Activated T-cell treated with anti-CD3 and anti-CD28 coated beads for 1 hour (primary cell): ENCODE results near the gene OAT.

Experiments
- DNase-seq: peaks from one replicate; pipeline ENCODE4 v3.0.0-alpha.2; 2020; ENCODE audit warnings: low read depth

The OAT gene

DNA sequence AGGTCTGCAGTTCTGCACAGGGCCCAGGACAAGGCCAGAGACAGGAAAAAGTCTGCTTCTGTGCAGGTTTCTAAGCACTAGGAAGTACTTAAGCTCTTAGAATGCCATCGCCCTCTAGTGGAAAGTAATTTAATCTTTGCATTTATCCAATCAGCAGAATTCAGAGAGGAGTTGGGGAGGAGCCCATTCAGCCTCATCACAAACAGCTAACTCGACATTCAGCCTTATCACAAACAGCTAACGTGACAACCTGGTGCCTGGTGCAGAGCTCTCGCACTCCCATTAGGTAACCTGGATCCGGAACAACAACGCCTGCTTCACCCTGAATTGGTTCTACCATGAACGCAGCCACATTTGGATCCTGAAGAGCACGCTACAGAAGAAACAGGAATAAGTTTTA lies 15.2 kb downstream of the OAT start:
- DNase-seq, result no peak

DNA sequence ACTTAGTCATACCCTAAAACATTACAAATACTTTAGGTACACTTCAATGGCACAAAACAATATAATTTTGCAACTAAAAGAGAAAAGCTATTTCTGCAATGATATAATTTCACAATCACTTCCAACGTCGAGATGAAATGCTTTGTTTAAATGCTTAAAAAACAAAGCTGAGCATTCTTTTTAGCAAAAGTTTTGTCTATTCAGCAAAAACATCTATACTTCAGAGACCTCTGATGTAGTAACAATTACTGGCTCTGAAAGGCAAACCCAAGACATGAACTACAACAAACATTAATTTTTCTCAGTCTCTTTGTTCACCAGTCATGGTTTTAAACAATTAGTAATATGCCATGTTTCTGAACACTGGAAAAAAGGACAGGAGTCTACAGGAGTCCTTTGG lies 16.4 kb downstream of the OAT start:
- no peak for DNase-seq

- DNase-seq, result no peak
These were observed 17.1 kb downstream of the OAT start for GRCh38 chr10:124401633-124402032.

DNA sequence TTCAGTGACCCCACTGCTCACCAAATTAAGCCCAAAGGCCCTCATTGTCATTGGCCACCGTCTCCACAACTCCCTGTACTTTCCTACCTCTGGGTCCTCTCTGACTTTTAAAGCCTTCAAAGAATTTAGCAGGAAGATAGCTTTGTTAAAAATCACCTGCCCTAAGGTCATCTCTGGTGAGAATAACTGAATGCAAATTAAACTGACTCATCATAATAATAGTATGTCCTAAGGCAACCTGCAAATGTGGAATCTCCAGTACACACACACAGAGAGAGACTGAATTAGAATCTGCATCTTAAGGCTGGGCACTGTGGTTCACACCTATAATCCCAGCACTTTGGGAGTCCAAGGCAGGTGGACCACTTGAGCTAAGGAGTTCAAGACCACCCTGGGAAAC lies 24.1 kb downstream of the OAT start:
- no peak for DNase-seq

DNA sequence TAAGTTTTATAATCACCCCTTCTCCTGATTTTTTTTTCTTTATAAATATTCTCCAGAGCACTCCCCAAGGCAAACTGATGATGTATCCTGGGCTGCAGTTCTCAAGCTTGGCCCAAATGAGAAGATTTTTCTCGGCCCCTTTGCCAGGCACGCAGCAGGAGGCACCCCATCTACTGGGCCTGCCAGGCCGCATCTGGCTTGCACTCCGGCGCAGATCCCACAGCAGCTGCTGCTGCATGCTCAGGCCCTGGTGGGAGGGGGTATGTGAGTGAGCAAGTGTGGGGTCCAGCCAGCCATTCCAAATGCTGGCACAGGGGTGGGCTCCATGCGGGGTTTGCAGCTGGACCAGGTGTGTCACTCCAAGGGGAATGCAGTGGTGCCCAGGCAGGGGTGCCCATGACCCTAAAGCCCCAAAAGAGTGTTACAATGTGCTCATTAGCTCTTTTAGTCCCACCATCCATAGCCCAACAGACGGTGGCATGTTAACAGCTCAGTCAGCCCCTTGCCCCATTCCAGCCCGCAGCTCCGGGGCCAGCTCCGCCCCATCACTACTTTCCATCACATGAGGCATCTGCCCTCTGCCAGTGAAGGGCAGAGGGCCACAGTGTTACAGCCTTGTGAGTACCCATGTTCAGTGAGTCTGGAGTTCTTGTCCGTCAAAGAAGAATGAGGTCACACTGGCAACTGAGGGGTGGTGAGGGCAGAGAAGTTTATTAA lies 25.9 kb downstream of the OAT start:
- no peak for DNase-seq

GRCh38 chr10:124390471-124391187 lies 28.1 kb downstream of the OAT start:
- DNase-seq, result no peak

DNA sequence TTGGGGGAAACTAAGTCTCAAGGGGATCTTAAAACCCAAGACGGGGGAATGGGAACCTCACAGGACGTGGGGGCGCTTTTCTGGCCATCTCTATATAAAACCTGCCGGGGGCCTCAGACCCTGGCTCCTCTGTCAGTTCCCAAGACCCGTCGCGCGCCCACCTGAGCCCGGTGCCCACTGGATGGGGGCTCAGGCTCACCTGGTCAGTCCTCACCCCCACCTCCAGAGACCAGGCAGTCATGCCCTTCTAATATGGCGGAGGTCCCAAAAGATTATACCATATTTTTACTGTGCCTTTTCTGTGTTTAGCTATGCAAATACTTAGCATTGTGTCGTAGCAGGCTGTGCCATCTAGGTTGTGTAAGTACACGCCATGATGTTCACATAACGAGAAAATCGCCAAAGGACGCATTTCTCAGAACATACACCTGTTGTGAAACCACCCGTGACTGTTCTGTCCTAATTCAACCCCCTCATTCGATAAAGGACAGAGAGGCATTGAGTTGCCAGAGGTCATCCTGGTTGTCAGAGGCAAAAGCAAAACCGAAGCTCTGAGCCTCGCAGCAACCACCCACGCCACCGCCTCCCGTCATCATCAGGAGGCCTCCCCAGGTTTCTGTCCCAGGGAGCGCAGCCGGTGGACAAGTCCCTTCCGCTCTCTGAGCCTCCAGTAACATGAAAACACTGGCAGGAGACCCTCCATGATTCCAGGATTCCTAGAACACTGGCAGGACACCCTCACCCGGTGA lies 28.9 kb downstream of the OAT start:
- DNase-seq, result no peak

DNA sequence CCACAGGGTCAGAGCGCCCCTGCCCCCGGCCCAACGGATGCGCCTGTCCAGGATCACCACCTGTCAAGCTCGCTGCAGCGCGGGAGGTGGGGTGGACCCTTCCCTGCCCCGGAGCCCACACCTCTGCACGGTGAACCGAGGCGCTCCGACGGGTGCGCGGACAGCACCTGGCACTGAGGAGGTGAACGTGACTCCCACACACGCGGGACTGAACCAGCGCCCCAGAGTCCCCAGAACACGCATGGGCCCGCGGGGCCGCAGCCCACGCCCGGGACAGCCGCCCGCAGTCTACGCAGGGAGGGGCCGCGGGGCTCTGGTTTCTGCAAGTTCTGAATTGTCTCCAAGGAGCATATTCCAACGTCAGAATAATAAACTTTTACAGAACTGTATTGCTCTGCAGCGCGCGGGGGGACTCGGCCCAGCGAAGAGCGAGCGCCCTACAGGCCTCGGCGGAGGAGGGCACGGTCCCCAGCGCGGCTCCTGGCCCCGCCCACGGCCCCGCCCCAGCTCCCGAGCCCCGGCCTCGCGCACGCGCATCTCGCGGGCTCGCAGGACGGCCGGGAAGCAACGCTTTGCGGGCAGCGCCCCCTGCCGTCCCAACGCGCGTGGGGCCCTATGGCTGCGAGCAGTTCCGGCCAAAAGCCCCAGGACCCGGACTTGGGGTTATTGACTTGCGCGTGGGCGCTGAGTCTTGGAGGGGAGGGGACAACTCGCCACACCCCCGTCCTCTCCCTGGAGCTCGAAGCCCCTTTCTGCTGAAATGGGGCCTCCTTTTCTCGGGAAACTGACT lies 29.7 kb downstream of the OAT start:
- peak; percentile 95 for DNase-seq

GRCh38 chr10:124388476-124388822 lies 30.3 kb downstream of the OAT start:
- DNase-seq, result no peak

DNA sequence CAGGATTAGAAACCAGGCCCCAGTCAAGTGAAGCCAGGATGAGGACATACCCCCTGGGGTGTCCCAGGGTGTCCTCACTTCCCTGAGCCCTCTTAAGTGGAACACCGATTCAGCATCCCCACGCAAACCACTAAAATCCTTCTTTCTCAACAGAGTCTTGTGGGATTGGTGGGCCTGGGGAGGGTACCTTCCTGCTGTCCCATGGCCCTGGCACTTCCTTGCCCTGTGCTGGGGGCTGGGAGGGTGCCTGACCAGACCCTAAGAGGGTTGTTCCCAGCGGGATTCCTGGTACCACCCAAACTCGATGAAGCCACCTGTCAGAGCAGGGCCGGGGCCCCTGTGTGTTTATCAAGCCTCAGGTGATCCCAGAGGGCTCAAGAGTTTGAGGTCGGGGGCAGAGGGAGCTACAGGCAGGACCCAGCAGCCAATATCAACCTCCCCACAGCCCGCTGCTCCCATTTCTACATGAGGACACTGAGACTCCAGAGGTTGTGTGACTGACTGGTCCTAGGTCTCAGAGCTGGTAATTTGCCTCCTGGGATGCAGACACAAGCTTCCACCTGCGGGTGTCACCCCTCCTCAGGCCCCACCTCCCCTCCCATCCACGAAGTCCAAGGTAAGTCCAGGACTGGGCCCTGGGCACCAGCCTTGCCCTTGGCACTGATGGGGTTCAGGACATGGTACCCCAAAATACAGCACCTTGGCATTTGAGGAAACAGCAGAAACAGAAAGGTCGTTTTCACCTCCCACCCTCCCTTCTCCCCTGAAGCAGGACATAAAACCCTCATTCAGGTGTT lies 31.4 kb downstream of the OAT start:
- DNase-seq, result no peak

DNA sequence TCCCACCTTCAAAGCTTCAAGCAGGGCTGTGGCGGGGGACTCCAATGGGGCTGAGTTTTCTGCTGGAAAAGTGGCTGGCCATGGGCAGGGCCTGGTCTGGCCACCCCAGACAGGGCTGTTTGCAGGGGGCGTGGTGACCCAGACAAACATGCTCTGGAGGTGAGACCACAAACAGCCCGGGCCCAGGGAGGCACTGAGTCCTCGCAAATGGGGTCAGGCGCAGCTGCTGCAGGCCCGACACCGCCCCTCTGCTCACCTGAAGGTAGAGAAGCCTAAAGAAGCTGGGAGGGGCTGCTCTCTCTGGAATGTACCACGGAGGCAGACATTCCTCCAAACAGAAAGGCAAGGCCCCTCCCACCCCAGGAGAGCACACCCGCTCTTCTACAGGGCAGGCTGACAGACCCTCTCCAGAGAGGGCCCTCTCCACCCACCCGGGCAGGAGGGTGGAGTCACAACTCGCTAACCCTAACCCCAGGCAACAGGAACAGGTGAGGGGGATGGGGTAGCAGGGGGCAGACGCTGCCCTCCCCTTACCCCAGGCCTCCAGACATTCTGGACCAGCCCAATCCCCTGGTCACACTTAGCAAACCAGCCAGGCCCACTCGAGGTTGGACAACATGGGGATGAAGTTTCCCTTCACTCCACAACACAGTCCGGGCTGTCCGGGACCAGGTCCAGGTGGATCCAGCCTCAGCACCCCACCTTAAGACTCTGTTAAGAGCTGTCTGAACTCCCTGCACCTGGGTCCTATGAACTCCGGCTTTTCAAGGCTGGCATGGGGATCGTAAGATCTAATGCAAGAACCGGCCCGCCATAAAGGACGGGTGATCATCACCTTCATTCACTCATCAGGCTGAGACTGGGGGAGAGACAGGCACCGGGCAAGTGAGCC lies 32.3 kb downstream of the OAT start:
- DNase-seq, result no peak

DNA sequence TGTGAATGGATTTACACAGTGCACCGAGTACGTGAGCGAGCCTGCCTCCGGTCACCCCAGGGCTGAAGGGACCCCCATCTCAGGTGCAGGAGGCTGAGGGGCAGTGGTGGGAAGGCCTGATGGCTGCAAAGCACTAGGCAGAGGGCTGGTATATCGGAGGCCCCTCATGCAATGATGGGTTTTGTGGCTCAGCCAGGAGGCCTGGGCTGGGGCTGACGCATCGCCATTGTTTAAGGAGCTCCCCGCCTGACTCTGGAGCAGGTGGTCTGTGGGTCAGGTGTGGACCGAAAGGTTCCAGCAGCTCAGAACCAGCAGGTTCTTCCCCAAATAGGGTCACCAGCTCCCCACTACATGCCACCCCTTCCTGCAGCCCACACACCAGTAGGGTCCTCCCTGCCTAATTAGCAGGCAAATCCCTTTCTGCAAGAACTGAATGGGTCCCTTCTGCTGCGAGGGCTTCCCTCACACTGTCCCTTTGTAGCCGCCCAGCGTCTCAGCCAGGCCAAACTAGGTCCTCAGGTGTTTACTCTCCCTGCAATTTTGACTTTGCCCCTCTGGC lies 33.0 kb downstream of the OAT start:
- no peak for DNase-seq

- no peak for DNase-seq
These were observed 34.0 kb downstream of the OAT start for GRCh38 chr10:124384591-124385190.

DNA sequence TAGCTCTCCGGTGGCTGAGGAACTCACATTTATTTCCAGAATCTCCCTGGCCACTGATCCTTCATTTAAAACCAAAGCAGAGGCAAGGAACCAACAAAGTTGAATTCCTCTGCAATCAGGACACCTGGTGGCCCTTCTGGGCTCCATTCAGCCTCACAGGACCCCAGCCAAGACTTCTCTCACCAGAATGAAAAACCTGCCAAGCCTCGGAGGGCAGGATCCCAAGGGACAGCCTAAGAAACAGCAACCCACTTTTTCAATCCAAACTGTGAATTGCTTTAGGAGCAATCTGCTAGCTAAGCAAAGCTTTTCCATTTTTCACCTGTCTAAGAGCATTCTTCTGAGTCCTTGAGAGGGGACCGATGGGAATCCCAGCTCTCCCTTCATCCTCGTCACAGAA lies 34.6 kb downstream of the OAT start:
- no peak for DNase-seq

DNA sequence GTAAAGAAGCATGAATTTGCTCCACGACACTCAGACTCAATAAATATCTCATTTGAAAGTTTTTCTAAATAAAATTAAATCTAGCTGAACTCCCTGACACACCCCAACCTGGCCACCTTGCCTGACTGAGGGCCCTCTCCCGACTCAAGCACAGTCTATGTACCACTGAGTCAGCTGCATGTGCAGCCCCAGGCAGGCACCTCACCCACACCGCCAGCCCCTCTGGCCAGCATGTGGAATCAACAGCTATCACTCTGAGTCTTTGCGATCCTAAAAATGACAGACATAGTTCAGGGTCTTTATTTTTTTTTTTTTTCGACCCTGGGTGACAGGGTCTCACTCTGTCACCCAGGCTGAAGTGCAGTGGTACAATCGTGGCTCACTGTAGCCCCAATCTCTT lies 35.2 kb downstream of the OAT start:
- DNase-seq, result no peak

DNA sequence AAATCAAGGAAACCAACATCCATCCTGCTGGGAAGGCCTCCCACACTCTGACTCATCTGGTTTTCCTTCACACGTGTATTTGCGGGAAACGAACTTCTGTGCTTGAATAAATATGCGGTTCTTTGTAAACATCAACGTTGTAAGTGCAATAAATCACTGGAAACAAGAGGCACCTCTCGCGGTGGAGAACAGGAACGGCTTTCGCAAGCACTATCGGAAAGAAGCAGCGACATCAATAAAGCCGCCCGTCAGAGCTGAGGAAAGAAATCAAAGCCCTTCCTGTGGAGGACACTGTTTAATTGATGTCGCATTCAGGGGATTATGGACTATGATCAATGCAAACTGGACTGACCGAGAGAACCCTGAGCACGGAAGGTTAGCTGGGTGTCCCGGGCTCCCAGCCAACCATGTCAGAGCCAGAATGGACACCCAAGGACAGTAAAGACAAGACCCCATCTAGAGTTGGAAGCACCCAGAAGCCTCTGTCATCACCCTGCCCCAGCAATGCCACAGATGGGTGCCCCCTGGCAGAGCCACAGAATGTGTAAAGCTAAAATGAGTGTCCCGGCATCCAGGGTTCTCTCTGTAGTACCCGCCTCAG lies 37.6 kb downstream of the OAT start:
- no peak for DNase-seq

DNA sequence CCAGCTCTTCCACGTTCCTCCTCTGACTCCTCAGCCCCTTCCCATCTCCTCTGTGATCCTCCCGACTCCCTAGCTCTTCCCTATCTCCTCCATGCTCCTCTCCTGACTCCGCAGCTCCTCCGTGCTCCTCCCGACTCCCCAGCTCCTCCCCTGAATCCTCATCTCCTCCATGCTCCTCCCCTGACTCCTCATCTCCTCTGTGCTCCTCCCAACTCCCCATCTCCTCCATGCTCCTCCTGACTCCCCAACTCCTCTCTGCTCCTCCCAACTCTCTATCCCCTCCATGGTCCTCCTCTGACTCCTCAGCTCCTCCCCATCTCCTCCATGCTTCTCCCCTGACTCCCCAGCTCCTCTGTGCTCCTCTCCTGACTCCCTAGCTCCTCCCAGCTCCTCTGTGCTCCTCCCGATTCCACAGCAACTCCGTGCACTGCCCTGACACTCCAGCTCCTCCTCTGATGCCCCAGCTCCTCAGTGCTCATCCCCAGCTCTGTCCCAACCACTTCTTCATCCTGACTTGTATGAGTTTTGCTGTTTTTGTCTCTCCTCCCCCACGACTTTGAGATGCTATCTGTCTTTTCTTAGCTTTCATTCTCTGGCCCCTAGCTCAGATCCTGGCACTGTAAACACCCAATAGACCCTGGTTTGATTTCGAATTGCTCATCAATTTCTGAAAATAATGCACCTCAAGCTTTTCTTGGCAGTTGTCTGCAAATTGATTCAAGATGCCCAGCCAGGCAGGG lies 38.3 kb downstream of the OAT start:
- DNase-seq, result no peak

- no peak for DNase-seq
These were observed 39.0 kb downstream of the OAT start for GRCh38 chr10:124379609-124380193.
